Measurements from ENCODE around the gene ACSF3.

Gene ACSF3

DNA sequence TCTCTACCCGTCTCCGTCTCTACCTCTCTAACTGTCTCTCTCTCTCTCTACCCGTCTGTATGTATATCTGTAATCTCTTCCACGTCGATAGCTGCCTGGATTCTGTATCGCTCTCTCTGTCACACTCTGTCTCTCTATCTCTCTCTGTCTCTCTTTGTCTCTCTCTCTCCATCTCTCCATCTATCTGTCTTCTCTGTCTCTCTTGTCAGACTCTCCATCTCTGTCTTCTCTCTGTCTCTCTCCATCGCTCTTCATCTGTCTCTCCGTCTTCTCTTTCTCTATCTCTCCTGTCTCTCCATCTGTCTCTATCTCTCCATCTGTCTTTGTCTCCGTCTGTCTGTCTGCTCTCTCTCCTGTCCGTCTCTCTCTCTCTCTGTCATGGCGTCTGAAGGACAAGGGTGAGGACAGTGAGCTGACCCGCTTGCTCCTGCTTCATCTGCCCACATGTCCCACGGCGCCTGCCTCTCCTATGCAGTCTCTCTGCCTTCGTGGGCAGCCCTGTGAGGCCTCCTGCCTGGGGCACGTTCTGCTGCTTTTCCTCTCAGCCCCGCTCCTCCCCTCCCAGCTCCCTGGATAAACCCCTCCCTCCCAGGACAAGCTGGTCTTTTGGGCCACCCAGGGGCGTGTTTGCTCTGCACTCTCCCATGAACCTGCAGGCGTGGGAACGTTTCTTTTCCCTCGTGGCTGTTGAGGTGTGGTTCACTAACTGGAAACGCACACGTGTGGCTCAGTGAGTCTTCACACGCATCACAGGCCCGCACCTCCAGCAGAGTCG lies 18.9 kb downstream of the ACSF3 start:
- no peak for ATAC-seq
- DNase-seq: no peak

DNA sequence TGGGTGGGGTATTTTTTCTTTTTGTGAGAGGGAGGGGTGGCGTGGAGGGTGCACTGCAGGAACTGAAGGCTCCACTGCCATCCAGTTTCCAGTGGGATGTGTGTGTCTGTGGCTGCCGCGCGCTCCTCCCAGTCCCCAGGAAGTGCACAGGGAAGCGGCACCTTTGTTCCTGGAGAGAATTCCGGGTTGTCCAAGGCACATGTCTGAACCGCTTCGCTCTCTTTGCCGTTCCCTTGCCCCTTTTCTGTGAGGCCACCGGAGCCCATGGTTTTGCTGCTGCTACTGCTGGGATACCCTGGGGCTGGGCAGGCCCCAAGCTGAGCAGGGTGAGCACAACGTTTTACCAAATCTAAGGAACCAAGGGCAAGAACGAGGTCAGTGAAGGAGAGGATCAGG lies 19.5 kb downstream of the ACSF3 start:
- ATAC-seq (no peak), DNase-seq (no peak)

GRCh38 chr16:89113661-89114060 lies 20.0 kb downstream of the ACSF3 start:
- ATAC-seq (no peak), DNase-seq (no peak)

DNA sequence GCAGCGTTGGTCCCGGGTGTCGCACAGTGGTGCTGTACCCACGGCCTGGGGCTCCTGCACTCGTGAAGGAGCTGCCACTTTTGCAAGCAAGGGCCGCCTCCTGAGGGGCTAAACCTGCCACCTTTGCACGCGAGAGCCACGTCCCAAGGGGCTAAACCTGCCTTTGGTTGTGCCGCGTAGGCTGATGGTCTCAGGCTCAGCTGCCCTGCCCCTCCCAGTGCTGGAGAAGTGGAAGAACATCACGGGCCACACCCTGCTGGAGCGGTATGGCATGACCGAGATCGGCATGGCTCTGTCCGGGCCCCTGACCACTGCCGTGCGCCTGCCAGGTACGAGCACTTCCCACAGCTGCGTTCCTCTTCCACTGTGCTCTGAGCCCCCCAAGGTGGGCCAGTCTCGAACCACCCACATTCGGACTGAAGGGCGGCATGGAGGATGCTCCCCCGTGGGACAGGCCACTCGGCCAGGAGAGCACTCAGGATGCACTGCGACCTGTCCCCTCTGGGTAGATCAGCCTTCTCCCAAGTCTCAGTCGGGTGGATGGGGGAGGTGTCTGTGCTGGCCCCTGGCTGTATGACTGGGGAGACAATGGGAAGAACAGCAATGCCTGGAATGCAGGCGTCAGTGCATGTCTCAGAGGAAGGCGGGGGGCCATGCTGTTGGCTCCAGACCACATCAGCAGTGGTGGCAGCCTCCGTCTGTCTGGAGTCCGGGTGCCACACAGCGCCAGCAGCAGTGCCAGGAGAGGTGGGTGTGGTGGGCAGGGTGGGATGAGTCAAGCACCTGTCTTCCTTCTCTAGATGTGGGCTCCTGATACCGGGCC lies 20.7 kb downstream of the ACSF3 start:
- ATAC-seq (peak; percentile 30), DNase-seq (no peak)

DNA sequence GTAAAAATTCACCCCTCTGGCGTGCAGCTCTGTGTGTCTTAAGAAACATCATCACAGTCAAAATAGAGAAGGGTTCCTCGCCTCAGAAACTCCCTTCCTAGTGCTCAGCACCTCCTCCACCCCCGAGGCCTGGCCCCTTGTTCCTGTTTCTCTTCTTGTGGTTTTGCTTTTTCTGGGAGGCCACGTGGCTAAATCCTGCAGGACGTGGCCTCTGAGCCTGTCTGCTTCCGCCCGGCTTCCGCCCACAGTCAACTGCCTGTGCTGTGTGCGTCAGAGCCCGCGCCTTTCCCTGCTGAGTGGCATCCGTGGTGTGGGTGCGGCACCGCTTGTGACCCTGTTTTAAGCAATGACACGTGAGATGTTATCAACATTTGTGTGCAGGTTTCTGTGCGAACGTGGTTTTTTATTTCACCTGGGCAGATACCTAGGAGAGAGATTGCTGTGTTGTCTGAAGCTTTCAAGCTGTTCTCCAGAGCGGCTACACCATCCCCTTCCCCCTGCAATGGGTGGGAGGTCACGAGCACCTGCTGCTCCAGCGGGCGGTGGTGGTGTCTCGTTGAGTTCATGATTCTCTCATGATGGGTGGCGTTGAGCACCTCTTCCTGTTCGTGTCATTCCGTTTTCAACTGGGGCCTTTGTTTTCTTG lies 21.7 kb downstream of the ACSF3 start:
- DNase-seq (peak; percentile 77), ATAC-seq (peak; percentile 87)

DNA sequence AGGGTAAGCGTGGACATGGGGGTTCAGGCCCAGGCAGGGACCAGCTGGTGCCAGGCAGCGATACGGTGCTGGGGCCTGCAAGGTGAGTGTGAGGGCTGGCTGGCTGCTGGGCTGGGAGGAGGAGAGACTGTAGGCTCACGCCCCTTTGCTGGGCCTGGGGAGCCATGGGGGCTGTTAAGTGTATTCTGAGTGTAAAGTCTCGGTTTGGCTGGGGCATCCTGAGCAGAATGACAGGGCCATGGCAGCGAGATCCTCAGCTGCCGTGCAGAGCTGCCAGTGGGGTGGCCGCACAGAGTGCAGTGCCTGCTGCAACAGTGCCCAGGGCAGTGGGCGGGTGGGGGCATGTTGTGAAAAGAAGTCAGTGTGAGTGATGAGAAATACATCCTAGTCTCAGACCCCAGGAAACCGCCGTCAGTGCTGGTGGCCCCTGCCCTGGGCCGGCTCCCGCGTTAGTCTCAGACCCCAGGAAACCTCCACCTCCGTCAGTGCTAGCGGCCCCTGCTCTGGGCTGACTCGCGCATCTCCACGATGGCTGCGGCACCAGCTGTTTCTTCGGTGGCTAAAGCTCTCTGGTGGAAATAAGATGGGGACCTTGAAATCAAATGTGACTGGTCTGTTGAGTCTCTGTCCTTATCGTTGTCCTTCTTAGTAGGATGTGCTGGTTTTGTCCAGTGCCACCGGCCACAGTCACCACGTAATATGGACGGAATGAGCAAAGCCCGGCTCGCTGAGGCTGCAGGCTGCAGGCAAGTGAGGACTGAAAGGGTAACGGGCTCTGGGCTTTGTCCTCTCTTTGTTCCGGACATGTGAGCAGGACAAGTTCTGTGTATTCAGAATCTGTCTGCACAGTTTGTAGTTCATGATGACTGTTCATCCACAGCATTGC lies 22.9 kb downstream of the ACSF3 start:
- ATAC-seq: no peak
- no peak for DNase-seq

DNA sequence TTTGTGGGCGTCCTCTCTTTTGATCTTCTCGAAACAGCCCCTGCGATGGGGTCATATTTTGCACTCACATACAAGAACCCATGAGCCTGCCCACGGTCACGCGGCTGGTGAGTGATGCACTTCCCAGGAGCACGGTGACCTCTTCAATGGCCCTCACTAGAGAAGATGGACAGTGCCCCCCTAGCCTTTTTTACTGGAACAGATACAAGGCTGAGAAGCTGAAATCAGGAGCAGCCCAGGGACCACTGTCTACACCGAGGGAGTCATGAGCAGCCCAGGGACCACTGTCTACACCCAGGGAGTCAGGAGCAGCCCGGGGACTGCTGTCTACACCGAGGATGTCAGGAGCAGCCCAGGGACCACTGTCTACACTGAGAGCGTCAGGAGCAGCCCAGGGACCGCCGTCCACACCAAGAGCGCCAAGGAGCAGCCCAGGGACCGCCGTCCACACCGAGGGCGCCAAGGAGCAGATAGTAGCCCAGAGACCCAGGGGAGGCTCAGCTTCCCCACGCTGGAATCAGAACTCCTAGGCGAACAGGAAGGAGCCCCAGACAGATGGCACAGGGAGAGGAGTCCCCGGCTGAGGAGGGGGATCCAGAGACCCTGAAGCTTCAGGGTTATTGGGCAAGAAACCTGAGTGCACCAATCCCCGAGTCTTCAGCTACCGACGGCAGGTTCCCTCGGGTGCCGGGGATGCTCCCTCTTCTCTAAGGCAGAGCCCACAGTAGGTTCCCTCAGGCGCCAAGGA lies 23.7 kb downstream of the ACSF3 start:
- ATAC-seq (no peak), DNase-seq (no peak)

GRCh38 chr16:89117975-89118289 lies 24.3 kb downstream of the ACSF3 start:
- DNase-seq: no peak
- no peak for ATAC-seq

DNA sequence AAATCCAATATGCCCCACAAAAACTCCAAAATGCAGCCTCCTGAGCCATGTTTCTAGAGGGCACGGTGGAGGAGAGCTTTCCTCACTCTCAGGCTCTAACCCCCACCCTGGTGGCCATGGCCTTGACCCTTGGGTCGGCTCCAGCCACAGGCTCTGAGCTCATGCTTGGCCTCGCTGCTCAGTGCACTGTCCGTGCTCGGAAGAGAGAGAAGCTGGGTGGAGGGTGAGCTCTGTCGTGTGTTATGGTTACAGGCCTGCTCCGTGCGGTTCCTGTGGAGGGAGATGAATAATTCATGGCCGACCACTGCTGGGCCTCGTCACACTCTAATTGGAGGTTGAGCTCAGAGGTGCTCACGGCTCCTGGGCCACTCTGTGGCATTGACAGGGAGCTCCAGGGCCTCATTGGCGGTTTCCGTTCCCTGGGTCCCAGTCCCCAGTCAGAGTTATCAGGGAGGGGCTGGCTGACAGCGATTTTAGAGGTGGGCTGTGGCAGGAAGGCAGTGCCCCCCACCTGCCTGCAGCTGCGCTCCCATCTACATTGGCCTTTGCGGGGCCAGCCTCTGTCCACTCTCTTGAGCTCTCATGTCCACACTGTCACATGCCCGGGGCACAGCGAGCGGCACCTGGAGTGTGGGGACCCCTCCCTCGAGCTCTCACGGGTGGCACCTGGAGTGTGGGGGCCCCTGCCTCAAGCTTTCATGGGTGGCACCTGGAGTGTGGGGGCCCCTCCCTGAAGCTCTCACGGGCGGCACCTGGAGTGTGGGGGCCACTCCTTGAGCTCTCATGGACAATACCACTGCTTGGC lies 24.9 kb downstream of the ACSF3 start:
- no peak for ATAC-seq
- DNase-seq: no peak

DNA sequence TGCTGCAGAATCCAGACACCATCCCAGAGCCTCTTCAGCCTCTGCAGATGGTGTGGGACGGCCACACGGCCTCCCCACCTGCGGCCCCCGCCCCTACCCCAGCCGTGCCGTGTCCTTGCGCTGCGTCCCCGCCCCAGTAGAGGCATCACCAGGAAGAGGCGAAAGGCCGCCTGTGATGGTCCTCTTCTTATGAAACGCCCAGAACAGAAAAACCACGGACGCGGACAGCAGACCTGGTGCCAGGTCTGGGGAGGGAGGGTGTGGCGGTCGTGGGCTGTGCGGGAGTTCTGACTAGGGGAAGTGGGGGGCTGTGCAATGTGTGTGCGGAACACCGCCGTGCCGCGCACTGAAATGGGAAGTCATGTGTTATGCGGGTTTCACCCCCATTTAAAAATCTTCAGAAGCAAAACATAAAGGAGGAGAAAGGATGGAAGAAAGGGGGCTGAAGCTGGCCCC lies 25.5 kb downstream of the ACSF3 start:
- DNase-seq (no peak), ATAC-seq (no peak)

DNA sequence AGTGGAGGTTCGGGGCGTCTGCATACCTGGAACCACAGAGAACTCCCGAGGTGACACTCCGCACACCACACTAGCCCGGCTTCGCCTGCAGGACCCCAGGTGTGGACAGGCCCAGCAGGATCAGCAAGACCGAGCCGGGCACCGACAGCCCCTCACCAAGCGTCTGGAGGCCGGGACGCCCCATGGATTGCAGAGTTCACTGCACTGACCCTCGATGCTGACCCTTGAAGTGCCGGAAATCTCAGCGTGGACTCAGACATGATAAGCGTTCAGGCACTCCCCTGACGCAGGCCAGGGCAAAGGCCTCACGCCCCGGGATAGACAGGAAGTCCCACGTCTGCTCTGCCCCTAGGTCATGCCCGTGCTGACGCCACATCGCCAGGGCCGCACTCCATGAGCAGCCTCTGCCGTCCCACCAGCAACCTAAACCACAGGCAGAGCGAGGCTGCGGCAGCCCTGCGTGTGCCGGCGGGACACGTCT lies 26.0 kb downstream of the ACSF3 start:
- DNase-seq: no peak
- ATAC-seq: no peak

DNA sequence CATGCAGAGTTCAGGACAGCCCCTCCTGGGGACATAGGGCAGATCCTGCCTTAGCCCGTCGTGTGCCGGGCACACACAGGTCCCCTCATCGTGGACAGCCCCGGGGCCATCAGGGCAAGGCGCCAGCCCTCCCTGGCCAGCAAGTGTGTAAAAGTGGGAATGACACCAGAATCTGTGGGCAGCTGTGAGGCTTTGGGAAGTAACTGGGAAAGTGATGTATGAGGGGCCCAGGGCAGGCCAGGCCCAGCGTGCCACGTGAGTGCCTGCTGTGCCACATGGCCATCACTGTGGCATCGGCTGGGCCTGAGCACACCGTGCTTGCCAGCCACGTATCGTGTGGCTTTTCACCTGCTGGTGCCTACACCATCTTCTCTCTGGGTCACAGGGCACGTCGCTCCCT lies 26.6 kb downstream of the ACSF3 start:
- ATAC-seq: no peak
- DNase-seq: no peak

DNA sequence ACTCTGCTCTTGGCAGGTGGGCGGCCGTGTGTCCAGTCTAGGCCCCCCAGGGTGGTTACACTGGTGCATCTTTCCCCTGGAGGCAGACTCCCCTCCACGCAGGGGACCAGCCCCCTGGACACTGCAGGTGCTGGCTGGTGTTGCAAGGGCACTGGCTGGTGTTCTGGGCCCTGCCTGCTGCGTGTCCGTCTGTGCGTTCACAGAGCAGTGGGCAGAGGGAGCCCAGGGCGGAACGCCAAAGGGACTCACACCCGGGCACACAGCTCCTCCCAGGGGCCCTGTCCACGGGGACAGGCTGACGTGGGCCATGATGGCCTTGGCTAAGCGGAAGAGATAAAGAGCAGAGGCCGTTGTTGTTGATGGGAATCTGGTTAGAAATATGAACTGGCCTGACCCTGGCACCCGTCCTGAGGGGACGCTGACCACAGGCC lies 27.3 kb downstream of the ACSF3 start:
- DNase-seq: no peak

GRCh38 chr16:89121691-89122321 lies 28.2 kb downstream of the ACSF3 start:
- DNase-seq: no peak
- ATAC-seq: no peak

More for the DNA sequence above, 27.3 kb downstream of the ACSF3 start:
- ATAC-seq: no peak

GRCh38 chr16:89122322-89122851 lies 28.7 kb downstream of the ACSF3 start:
- DNase-seq (no peak), ATAC-seq (no peak)

DNA sequence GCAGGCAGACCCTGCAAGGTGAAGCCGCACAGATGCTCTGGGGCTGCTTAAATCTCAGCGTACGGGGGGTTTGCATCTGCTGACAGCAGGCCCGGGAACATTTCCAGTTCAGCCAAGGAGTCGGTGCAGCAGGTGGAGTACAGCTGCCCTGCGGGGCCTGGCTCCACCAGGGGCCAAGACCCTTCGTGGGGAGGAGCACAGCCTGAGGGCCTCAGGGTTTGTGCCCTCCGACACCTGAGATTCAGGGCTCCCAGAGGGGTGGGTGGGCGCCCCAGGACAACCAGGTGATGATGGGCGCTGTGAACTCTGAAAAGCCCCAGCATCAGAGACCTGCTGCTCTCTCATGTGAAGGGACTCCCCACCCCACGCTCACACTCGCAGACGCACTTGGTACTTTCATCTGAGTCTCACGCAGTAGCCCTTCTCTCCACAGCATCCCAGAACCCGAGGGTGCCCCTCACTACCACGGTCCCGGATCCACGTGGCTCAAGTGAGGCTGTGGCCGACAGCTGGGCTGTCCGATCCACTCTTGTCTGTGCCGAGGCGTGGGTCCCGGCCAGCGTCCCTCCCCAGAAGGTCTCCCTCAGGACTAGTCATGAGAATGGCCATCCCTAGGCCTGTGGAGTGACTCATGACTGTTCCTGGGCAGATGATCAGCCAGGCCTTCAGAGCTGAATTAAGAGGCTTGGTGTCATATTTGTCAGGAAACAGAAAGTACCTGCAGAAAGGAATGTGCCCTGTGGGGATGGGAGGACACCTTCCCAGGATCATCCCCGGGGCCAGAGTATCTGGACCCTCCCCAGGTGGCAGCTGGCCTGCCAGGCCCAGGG lies 29.6 kb downstream of the ACSF3 start:
- no peak for DNase-seq
- ATAC-seq: no peak

DNA sequence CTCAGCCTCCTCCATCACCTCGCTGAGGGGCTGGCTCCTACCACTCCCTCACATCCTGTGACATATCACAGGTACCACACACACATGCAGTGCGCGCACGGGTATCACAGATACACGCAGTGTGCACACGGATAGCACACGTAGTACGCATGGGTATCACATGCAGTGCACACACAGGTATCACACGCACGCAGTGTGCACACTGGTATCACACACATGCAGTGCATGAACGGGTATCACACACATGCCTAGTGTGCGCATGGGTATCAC lies 30.1 kb downstream of the ACSF3 start:
- ATAC-seq (no peak), DNase-seq (no peak)

DNA sequence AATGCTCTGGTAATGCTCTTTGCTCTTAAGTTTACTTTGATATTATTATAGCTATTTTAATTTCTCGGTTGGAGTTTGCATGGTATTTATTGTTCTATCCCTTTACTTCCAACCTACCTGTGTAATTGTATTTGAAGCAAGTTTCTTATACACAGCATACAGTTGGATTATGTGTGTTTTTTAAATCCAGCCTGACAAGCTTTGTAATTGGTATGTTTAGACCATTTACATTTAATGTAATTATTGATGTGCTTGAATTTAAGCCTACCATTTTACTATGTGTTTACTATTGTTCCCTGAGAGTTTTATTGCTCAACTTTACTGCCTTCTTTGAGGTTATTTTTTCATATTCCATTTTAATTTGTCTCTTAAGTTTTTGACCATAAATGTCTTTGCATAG lies 35.7 kb downstream of the ACSF3 start:
- DNase-seq: no peak
- ATAC-seq: no peak

DNA sequence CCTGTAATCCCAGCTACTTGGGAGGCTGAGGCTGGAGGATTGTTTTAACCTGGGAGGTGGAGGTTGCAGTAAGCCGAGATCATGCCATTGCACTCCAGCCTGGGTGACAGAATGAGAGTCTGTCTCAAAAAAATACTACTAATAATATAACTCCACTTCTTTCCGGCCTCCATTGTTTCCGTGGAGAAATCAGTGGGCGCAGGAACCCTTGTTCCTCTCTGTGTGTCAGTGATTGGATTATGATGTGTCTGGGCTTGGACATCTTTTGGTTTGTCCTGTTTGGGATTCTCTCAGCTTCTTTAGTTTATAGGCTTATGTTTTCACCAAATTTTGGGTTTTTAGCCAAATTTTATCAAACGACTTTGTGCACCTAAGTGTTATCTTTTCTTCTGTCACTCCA lies 36.8 kb downstream of the ACSF3 start:
- no peak for ATAC-seq
- no peak for DNase-seq

Measured in stimulated activated naive CD8-positive, alpha-beta T cell treated with anti-CD3 and anti-CD28 coated beads, Interleukin-15, Interleukin-2, amounts not matched to agents 100 U/mL and 50 U/mL, for 24 hours (primary cell).